DND-41 (cell line): Measurements from ENCODE around the gene OPHN1.
"Not testable (repeated sequence)": the region's sequence is repeated elsewhere in the genome, so short reads cannot be mapped to it uniquely, and the experiment has no call there.

Experiments
- ATAC-seq: fragments of 200-7000 bp; cut with Tn5 transposase; 3 replicates; pipeline ENCODE4 v1.9.1; 2021; ENCODE audit warnings: low read depth; ENCODE audit not compliant: insufficient read depth
- DNase-seq: peaks from one replicate; pipeline ENCODE4 v3.0.0-alpha.2; 2020
- H2AFZ ChIP-seq: 2 replicates; pipeline ENCODE4 v1.6.0; 2012; ENCODE audit warnings: low read depth, low read length
- H3K27ac ChIP-seq: 2 replicates; pipeline ENCODE4 v1.5.1; 2012; ENCODE audit warnings: low read length, inconsistent platforms
- H3K27me3 ChIP-seq: fragments of 200-600 bp; sonication (generic); 2 replicates; pipeline ENCODE4 v1.6.0; 2012; ENCODE audit warnings: low read length, mild to moderate bottlenecking, inconsistent platforms; ENCODE audit not compliant: insufficient read depth, poor library complexity
- H3K36me3 ChIP-seq: 2 replicates; pipeline ENCODE4 v1.5.1; 2012; ENCODE audit warnings: low read length, inconsistent platforms; ENCODE audit not compliant: insufficient read depth
- H3K4me1 ChIP-seq: 2 replicates; pipeline ENCODE4 v1.5.1; 2012; ENCODE audit warnings: mild to moderate bottlenecking, low read length; ENCODE audit not compliant: insufficient read depth
- H3K4me2 ChIP-seq: 2 replicates; pipeline ENCODE4 v1.6.0; 2012; ENCODE audit warnings: mild to moderate bottlenecking, moderate library complexity, low read length, inconsistent platforms; ENCODE audit not compliant: insufficient read depth
- H3K4me3 ChIP-seq, 2 experiments: fragments of 200-600 bp in 1 of 2; shearing (Covaris generic) in 1 of 2; 2 replicates each; pipeline ENCODE4 v1.5.1; 2012 to 2016; ENCODE audit warnings: inconsistent platforms in 2 of 2, low read length in 2 of 2, mild to moderate bottlenecking in 2 of 2, low read depth in 1 of 2, moderate library complexity in 1 of 2
- H3K79me2 ChIP-seq: 2 replicates; pipeline ENCODE4 v1.6.0; 2012; ENCODE audit warnings: low read length, inconsistent platforms; ENCODE audit not compliant: insufficient read depth
- H3K9ac ChIP-seq: 2 replicates; pipeline ENCODE4 v1.6.0; 2012; ENCODE audit warnings: low read depth, mild to moderate bottlenecking, inconsistent platforms, low read length, moderate library complexity
- H3K9me3 ChIP-seq: 2 replicates; pipeline ENCODE4 v1.5.1; 2012; ENCODE audit warnings: low read length, moderate library complexity, mild to moderate bottlenecking, inconsistent platforms; ENCODE audit not compliant: insufficient read depth, severe bottlenecking
- H4K20me1 ChIP-seq: 2 replicates; pipeline ENCODE4 v1.6.0; 2012; ENCODE audit warnings: low read length; ENCODE audit not compliant: insufficient read depth
- CTCF ChIP-seq: IDR thresholded peaks from 2 replicates; pipeline ENCODE4 v1.5.1; 2012; ENCODE audit warnings: borderline replicate concordance, low read length, moderate library complexity, mild to moderate bottlenecking; ENCODE audit not compliant: poor library complexity, severe bottlenecking; ENCODE audit errors: extremely low read depth
- EZH2 ChIP-seq: IDR thresholded peaks from 3 replicates; pipeline ENCODE4 v1.6.1; 2012; ENCODE audit warnings: borderline replicate concordance, low read depth, mild to moderate bottlenecking, moderate library complexity, low read length, inconsistent platforms; ENCODE audit not compliant: severe bottlenecking

OPHN1 gene

GRCh38 chrX:68284281-68284904 is 148.9 kb downstream of the OPHN1 start:
- Histone ChIP-seq H3K9me3 (no peaks in the 10 kb centered on the region), H3K4me1 (no peaks in the 10 kb centered on the region), H3K79me2 (no peaks in the 10 kb centered on the region), H3K9ac (no peak overlapping the region), H4K20me1 (no peaks in the 10 kb centered on the region), H3K27ac (no peak overlapping the region), H3K4me3 (no peak overlapping the region), H3K4me2 (no peak overlapping the region), H3K27me3 (no peaks in the 10 kb centered on the region), H2AFZ (no peak overlapping the region), H3K36me3 (no peaks in the 10 kb centered on the region)
- TF ChIP-seq CTCF: no peak
- TF ChIP-seq EZH2: no peak
- DNase-seq (no peak), ATAC-seq (no peak)

- Histone ChIP-seq H3K36me3 (no peaks in the 10 kb centered on the region), H3K4me2 (no peak overlapping the region), H3K27ac (no peak overlapping the region), H4K20me1 (no peaks in the 10 kb centered on the region), H3K4me1 (no peaks in the 10 kb centered on the region), H3K27me3 (no peaks in the 10 kb centered on the region), H3K9ac (no peak overlapping the region), H3K4me3 (no peak overlapping the region), H3K79me2 (no peaks in the 10 kb centered on the region), H3K9me3 (no peaks in the 10 kb centered on the region), H2AFZ (no peak overlapping the region)
- no peak for ATAC-seq
- DNase-seq: no peak
- TF ChIP-seq CTCF (no peak), EZH2 (no peak)
These were observed 159.4 kb downstream of the OPHN1 start for GRCh38 chrX:68273887-68274286.

- not testable (repeated sequence) for H3K9me3 ChIP-seq, H3K4me2 ChIP-seq, H3K79me2 ChIP-seq, ATAC-seq, H4K20me1 ChIP-seq, DNase-seq, H3K4me3 ChIP-seq, H2AFZ ChIP-seq, H3K27me3 ChIP-seq, H3K27ac ChIP-seq, H3K4me1 ChIP-seq, H3K36me3 ChIP-seq, H3K9ac ChIP-seq
These were observed 168.5 kb downstream of the OPHN1 start for GRCh38 chrX:68264793-68265192.

- H3K4me3 ChIP-seq: no peak overlapping the region
- H3K9ac ChIP-seq: no peak overlapping the region
- DNase-seq: no peak
- no peaks in the 10 kb centered on the region for H3K36me3 ChIP-seq
- H3K9me3 ChIP-seq: no peaks in the 10 kb centered on the region
- no peak for TF ChIP-seq EZH2
- no peak for TF ChIP-seq CTCF
- H3K4me2 ChIP-seq: no peak overlapping the region
- H4K20me1 ChIP-seq: no peaks in the 10 kb centered on the region
- no peak overlapping the region for H3K27ac ChIP-seq
- no peaks in the 10 kb centered on the region for H3K79me2 ChIP-seq
- no peak for ATAC-seq
- H3K4me1 ChIP-seq: no peaks in the 10 kb centered on the region
- no peaks in the 10 kb centered on the region for H3K27me3 ChIP-seq
- no peak overlapping the region for H2AFZ ChIP-seq
These were observed 172.1 kb downstream of the OPHN1 start for GRCh38 chrX:68261060-68261672.
